ENCODE results near the gene ACTG1. TPM values are rescaled to one million over a fixed set of nuclear protein-coding genes. Genes with fewer than 3 reads are reported as not detected.

The ACTG1 gene
- total RNA-seq, 2 donors from 2014 or later: 4,461 to 5,616 TPM

GRCh38 chr17:81509207-81509971 is 3.2 kb downstream of the ACTG1 start:
- Mint-ChIP-seq H3K4me3 (peak overlapping the region; percentile 98), H3K9me3 (peaks cover 6% of the 10 kb centered on the region), H3K36me3 (ENCODE audit: low read depth) (peaks cover 40% of the 10 kb centered on the region), H3K27ac (peak overlapping the region; percentile 97), H3K4me1 (peaks cover 13% of the 10 kb centered on the region), H3K27me3 (ENCODE audit: insufficient read depth) (peaks cover 4% of the 10 kb centered on the region)
- Histone ChIP-seq H3K9me3 (ENCODE audit: control insufficient read depth, low read length) (no peaks in the 10 kb centered on the region), H3K4me1 (ENCODE audit: control insufficient read depth, insufficient read depth, low read length) (no peaks in the 10 kb centered on the region), H3K4me3 (ENCODE audit: low read length) (peak overlapping the region; percentile 95), H3K36me3 (ENCODE audit: control insufficient read depth, insufficient read depth, low read length) (peaks cover 38% of the 10 kb centered on the region), H3K27ac (ENCODE audit: low read depth, low read length) (no peak overlapping the region), H3K27me3 (ENCODE audit: control insufficient read depth, insufficient read depth, low read length, poor library complexity, severe bottlenecking) (no peaks in the 10 kb centered on the region), H3K9ac (ENCODE audit: extremely low read depth, low read length, poor library complexity, severe bottlenecking) (peak overlapping the region; percentile 99)
- 57 to 60% methylated on average over 8 to 12 of the region's 12 CpGs for WGBS, 2 experiments (ENCODE audit: insufficient coverage in 1 of 2, insufficient read length in 1 of 2)
- peak; percentile 78 for DNase-seq
- no peak for TF ChIP-seq CTCF (conservative IDR thresholded peaks at IDR 0.05)

- H3K27ac ChIP-seq (ENCODE audit: low read depth, low read length): no peak overlapping the region
- H3K9ac ChIP-seq (ENCODE audit: extremely low read depth, low read length, poor library complexity, severe bottlenecking): peak overlapping the region; percentile 99
- 83 to 89% methylated on average over 9 to 10 of the region's 10 CpGs for WGBS, 2 experiments (ENCODE audit: insufficient coverage in 1 of 2, insufficient read length in 1 of 2)
- H3K27ac Mint-ChIP-seq: peak overlapping the region; percentile 97
- peak; percentile 78 for DNase-seq
- no peaks in the 10 kb centered on the region for H3K4me1 ChIP-seq (ENCODE audit: control insufficient read depth, insufficient read depth, low read length)
- peaks cover 38% of the 10 kb centered on the region for H3K36me3 ChIP-seq (ENCODE audit: control insufficient read depth, insufficient read depth, low read length)
- no peak for TF ChIP-seq CTCF (conservative IDR thresholded peaks at IDR 0.05)
- H3K4me3 Mint-ChIP-seq: peak overlapping the region; percentile 98
- peaks cover 4% of the 10 kb centered on the region for H3K27me3 Mint-ChIP-seq (ENCODE audit: insufficient read depth)
- H3K27me3 ChIP-seq (ENCODE audit: control insufficient read depth, insufficient read depth, low read length, poor library complexity, severe bottlenecking): no peaks in the 10 kb centered on the region
- H3K9me3 ChIP-seq (ENCODE audit: control insufficient read depth, low read length): no peaks in the 10 kb centered on the region
- H3K9me3 Mint-ChIP-seq: peaks cover 6% of the 10 kb centered on the region
- H3K36me3 Mint-ChIP-seq (ENCODE audit: low read depth): peaks cover 40% of the 10 kb centered on the region
- H3K4me1 Mint-ChIP-seq: peaks cover 13% of the 10 kb centered on the region
- H3K4me3 ChIP-seq (ENCODE audit: low read length): peak overlapping the region; percentile 95
Observed at GRCh38 chr17:81508639-81509206, 3.9 kb downstream of the ACTG1 start.

GRCh38 chr17:81503619-81504018 is 9.0 kb downstream of the ACTG1 start:
- no peak for DNase-seq
- H3K36me3 ChIP-seq (ENCODE audit: control insufficient read depth, insufficient read depth, low read length): peaks cover 1% of the 10 kb centered on the region
- TF ChIP-seq CTCF (conservative IDR thresholded peaks at IDR 0.05): no peak
- Mint-ChIP-seq H3K27me3 (ENCODE audit: insufficient read depth) (peaks cover 10% of the 10 kb centered on the region), H3K36me3 (ENCODE audit: low read depth) (peaks cover 3% of the 10 kb centered on the region), H3K4me3 (no peak overlapping the region), H3K27ac (no peak overlapping the region), H3K4me1 (peaks cover 7% of the 10 kb centered on the region), H3K9me3 (no peaks in the 10 kb centered on the region)
- no peaks in the 10 kb centered on the region for H3K27me3 ChIP-seq (ENCODE audit: control insufficient read depth, insufficient read depth, low read length, poor library complexity, severe bottlenecking)
- no peaks in the 10 kb centered on the region for H3K9me3 ChIP-seq (ENCODE audit: control insufficient read depth, low read length)
- H3K4me1 ChIP-seq (ENCODE audit: control insufficient read depth, insufficient read depth, low read length): no peaks in the 10 kb centered on the region
- no peak overlapping the region for H3K4me3 ChIP-seq (ENCODE audit: low read length)
- no peak overlapping the region for H3K27ac ChIP-seq (ENCODE audit: low read depth, low read length)
- H3K9ac ChIP-seq (ENCODE audit: extremely low read depth, low read length, poor library complexity, severe bottlenecking): no peak overlapping the region
